GM23338 (cell line): ENCODE measurements around the gene PCSK6. TPM values are rescaled to one million over a fixed set of nuclear protein-coding genes. Genes with fewer than 3 reads are reported as not detected.

Experiments used
- ATAC-seq: fragments of 200-7000 bp; cut with Tn5 transposase; 3 replicates; pipeline ENCODE4 v1.9.1; 2020
- DNase-seq: peaks from one replicate; pipeline ENCODE4 v3.0.0-alpha.2; 2015; ENCODE audit warnings: low spot score
- H2AFZ ChIP-seq: fragments of 200-600 bp; sonication (generic); 2 replicates; pipeline ENCODE4 v1.8.0; 2016; ENCODE audit warnings: antibody characterized with exemption, mild to moderate bottlenecking, moderate library complexity
- H3F3A ChIP-seq: fragments of 200-600 bp; sonication (generic); replicated peaks from 2 replicates; pipeline ENCODE4 v1.8.0; 2017; ENCODE audit warnings: antibody characterized with exemption, mixed run types, low read depth
- H3K27ac ChIP-seq: fragments of 200-600 bp; sonication (generic); 2 replicates; pipeline ENCODE4 v1.6.1; 2016; ENCODE audit warnings: low read depth
- H3K27me3 ChIP-seq: fragments of 200-600 bp; sonication (generic); 2 replicates; pipeline ENCODE4 v1.8.0; 2016; ENCODE audit warnings: mild to moderate bottlenecking, mixed run types, moderate library complexity; ENCODE audit not compliant: insufficient read depth
- H3K36me3 ChIP-seq: fragments of 200-600 bp; sonication (generic); 2 replicates; pipeline ENCODE4 v1.8.0; 2016; ENCODE audit warnings: mild to moderate bottlenecking; ENCODE audit not compliant: insufficient read depth
- H3K4me1 ChIP-seq: fragments of 200-600 bp; sonication (generic); 2 replicates; pipeline ENCODE4 v1.8.0; 2016; ENCODE audit warnings: mild to moderate bottlenecking, moderate library complexity; ENCODE audit not compliant: insufficient read depth
- H3K4me2 ChIP-seq: fragments of 200-600 bp; sonication (generic); 2 replicates; pipeline ENCODE4 v1.7.1; 2017; ENCODE audit warnings: mixed run types
- H3K4me3 ChIP-seq: fragments of 200-600 bp; sonication (generic); 2 replicates; pipeline ENCODE4 v1.6.1; 2016; ENCODE audit warnings: mixed run types
- H3K79me2 ChIP-seq: fragments of 200-600 bp; sonication (generic); replicated peaks from 2 replicates; pipeline ENCODE4 v1.8.0; 2017; ENCODE audit warnings: mild to moderate bottlenecking; ENCODE audit not compliant: insufficient read depth
- H3K9me2 ChIP-seq: fragments of 200-600 bp; sonication (generic); 2 replicates; pipeline ENCODE4 v1.8.0; 2017; ENCODE audit not compliant: insufficient read depth
- H4K20me1 ChIP-seq: fragments of 200-600 bp; sonication (generic); replicated peaks from 2 replicates; pipeline ENCODE4 v1.8.0; 2017; ENCODE audit warnings: mild to moderate bottlenecking; ENCODE audit not compliant: insufficient read depth
- H3K27ac Mint-ChIP-seq: 2 replicates; pipeline ENCODE4 v1.8.0; 2020; ENCODE audit warnings: inconsistent platforms, mild to moderate bottlenecking, moderate library complexity, mixed read lengths
- H3K27me3 Mint-ChIP-seq: 3 replicates; pipeline ENCODE4 v1.8.0; 2022; ENCODE audit warnings: low read depth, mild to moderate bottlenecking, moderate library complexity, mixed read lengths, inconsistent platforms; ENCODE audit not compliant: insufficient read depth, poor library complexity
- H3K36me3 Mint-ChIP-seq: 3 replicates; pipeline ENCODE4 v1.8.0; 2021; ENCODE audit warnings: low read depth, mild to moderate bottlenecking, inconsistent platforms, moderate library complexity, mixed read lengths
- H3K4me1 Mint-ChIP-seq: 3 replicates; pipeline ENCODE4 v1.8.0; 2020; ENCODE audit warnings: mild to moderate bottlenecking, inconsistent platforms, mixed read lengths
- H3K4me3 Mint-ChIP-seq: 3 replicates; pipeline ENCODE4 v1.8.0; 2021; ENCODE audit warnings: moderate library complexity, mild to moderate bottlenecking, inconsistent platforms, mixed read lengths
- H3K9me3 Mint-ChIP-seq: 3 replicates; pipeline ENCODE4 v1.8.0; 2020; ENCODE audit warnings: moderate library complexity, mild to moderate bottlenecking, inconsistent platforms, mixed read lengths
- CREB1 ChIP-seq: fragments of 250-450 bp; sonication (Bioruptor Pico); IDR thresholded peaks from 2 replicates; pipeline ENCODE4 v1.5.0; 2020; ENCODE audit warnings: low read depth, mild to moderate bottlenecking, moderate library complexity
- JUNB ChIP-seq: IDR thresholded peaks from one replicate; pipeline ENCODE4 v1.6.1; 2016; ENCODE audit warnings: antibody characterized with exemption; ENCODE audit not compliant: unreplicated experiment
- NANOG ChIP-seq: IDR thresholded peaks from 2 replicates; pipeline ENCODE4 v1.6.1; 2016; ENCODE audit warnings: antibody characterized with exemption, borderline replicate concordance
- POLR2AphosphoS5 ChIP-seq: IDR thresholded peaks from 2 replicates; pipeline ENCODE4 v1.6.1; 2016; ENCODE audit warnings: antibody characterized with exemption, low read depth
- ZNF331 ChIP-seq: fragments of 250-450 bp; sonication (Bioruptor Pico); IDR thresholded peaks from 2 replicates; pipeline ENCODE4 v1.5.0; 2020; ENCODE audit warnings: low read depth, mild to moderate bottlenecking, moderate library complexity
- polyA plus RNA-seq: library from polyadenylated mRNA; unstranded; fragments of >200 nt; fragmentation: Nextera tagmentation; extraction: Ambion mirVana; gene quantifications from 2 replicates; pipeline ENCODE4 v1.2.1, GENCODE V29; 2016
- total RNA-seq: library from RNA; depleted of rRNA; stranded (reverse); fragments of >200 nt; shearing (Covaris generic); gene quantifications from 2 replicates; pipeline ENCODE4 v1.2.3, GENCODE V29; 2014
- TF ChIP-seq, protein P1 (sequence below), 2 experiments: fragments of 200-600 bp in 1 of 2; sonication (generic) in 1 of 2; conservative IDR thresholded peaks; 2 replicates each; pipeline versions ENCODE4 v1.5.1 to v1.6.1; 2016 to 2017; ENCODE audit warnings: antibody characterized with exemption in 2 of 2, low read depth in 2 of 2, mild to moderate bottlenecking in 2 of 2, moderate library complexity in 1 of 2
- TF ChIP-seq, protein P2 (sequence below): IDR thresholded peaks from 2 replicates; pipeline ENCODE4 v1.6.1; 2016; ENCODE audit warnings: antibody characterized with exemption
- TF ChIP-seq, protein P3 (sequence below): IDR thresholded peaks from one replicate; pipeline ENCODE4 v1.6.1; 2018; ENCODE audit warnings: antibody characterized with exemption; ENCODE audit not compliant: unreplicated experiment

Gene PCSK6
- total and polyA plus RNA-seq, 2 experiments from 2014 or later: 1.7 to 6.7 TPM

DNA sequence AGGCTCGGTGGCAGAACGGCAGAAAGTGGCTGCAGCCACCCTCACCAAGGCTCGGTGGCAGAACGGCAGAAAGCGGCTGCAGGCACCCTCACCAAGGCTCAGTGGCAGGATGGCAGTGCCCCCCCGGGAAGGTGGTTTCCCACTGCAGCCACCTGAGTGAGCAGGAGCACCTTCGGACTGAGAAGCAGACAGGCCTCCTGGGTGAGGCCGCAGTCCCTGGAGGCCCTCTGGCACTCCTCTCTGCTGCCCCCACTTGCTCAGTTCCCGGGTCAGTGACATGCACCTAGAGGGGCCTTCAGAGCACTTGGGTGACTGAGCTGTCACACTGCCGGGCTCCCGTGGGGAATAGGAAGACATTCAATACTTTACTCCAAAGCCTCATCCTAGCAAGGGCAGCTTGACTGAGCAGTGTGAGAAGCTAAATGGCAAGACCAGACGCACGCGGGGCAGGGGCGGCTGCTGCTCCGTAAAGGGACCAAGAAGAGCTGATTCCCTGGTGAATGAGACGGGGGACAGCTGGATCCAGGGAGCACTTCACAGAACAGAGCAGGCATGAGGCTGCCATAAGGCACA, 62.7 kb downstream of the PCSK6 start:
- TF ChIP-seq, protein P1, sequence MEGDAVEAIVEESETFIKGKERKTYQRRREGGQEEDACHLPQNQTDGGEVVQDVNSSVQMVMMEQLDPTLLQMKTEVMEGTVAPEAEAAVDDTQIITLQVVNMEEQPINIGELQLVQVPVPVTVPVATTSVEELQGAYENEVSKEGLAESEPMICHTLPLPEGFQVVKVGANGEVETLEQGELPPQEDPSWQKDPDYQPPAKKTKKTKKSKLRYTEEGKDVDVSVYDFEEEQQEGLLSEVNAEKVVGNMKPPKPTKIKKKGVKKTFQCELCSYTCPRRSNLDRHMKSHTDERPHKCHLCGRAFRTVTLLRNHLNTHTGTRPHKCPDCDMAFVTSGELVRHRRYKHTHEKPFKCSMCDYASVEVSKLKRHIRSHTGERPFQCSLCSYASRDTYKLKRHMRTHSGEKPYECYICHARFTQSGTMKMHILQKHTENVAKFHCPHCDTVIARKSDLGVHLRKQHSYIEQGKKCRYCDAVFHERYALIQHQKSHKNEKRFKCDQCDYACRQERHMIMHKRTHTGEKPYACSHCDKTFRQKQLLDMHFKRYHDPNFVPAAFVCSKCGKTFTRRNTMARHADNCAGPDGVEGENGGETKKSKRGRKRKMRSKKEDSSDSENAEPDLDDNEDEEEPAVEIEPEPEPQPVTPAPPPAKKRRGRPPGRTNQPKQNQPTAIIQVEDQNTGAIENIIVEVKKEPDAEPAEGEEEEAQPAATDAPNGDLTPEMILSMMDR (conservative IDR thresholded peaks at IDR 0.05; ENCODE audit: low read depth in 2 of 2): 0 out of 4 replicates have a peak, but pooled peaks of 1 of the 2 experiments have one; percentile 7
- no peak for TF ChIP-seq NANOG
- no peak for TF ChIP-seq JUNB
- TF ChIP-seq CREB1: no peak
- no peak overlapping the region for H3K27ac ChIP-seq
- no peaks in the 10 kb centered on the region; the same call in 2 of the 3 replicates for H3K9me3 Mint-ChIP-seq
- H3K36me3 ChIP-seq: no peaks in the 10 kb centered on the region
- H3K36me3 Mint-ChIP-seq: no peaks in the 10 kb centered on the region
- no peak overlapping the region for H2AFZ ChIP-seq
- no peaks in the 10 kb centered on the region for H3K27me3 ChIP-seq
- ATAC-seq (peak; percentile 17), DNase-seq (no peak)
- no peaks in the 10 kb centered on the region for H4K20me1 ChIP-seq
- no peak overlapping the region for H3K4me3 Mint-ChIP-seq
- H3K4me2 ChIP-seq: no peak overlapping the region
- H3K9me2 ChIP-seq: no peaks in the 10 kb centered on the region
- no peak overlapping the region for H3K27ac Mint-ChIP-seq
- no peak overlapping the region for H3K4me3 ChIP-seq
- H3F3A ChIP-seq: no peaks in the 10 kb centered on the region
- H3K4me1 ChIP-seq: peaks cover 13% of the 10 kb centered on the region; the same call in 1 of the 2 replicates
- H3K4me1 Mint-ChIP-seq: peaks cover 20% of the 10 kb centered on the region
- peaks cover 39% of the 10 kb centered on the region for H3K27me3 Mint-ChIP-seq
- no peaks in the 10 kb centered on the region for H3K79me2 ChIP-seq

DNA sequence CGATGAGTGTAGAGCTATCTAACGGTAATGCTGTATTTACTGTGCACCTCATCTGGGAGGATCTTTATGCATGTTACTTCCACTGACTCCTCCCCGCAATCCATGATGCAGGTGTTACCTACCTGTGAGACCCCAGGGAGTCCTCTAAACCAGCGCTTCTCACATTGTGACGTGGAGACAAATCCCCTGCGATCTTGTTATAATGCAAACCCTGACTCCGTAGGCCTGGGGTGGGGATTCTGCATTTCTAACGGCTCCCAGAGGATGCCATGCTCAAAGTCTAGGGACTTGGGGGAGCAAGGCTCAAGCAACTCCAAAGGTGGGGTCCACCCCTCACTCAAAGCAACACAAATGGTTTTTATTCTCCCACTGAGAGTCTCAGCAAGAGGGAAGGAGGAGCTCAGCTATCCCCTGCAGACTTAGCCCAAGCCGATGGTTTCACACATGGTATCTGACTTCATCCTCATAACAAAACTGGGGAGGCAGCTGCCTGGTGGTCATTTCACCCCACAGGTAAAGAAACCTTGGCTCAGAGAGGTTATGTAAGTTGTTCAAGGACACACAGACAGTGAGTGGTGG, 63.6 kb downstream of the PCSK6 start:
- H3K4me3 Mint-ChIP-seq: no peak overlapping the region
- Histone ChIP-seq H3K4me2 (peak overlapping the region; percentile 66), H3K36me3 (no peaks in the 10 kb centered on the region), H3K9me2 (no peaks in the 10 kb centered on the region), H3K27me3 (no peaks in the 10 kb centered on the region), H3K27ac (no peak overlapping the region), H2AFZ (no peak overlapping the region), H4K20me1 (no peaks in the 10 kb centered on the region), H3K79me2 (no peaks in the 10 kb centered on the region), H3K4me1 (peaks cover 13% of the 10 kb centered on the region; the same call in 1 of the 2 replicates), H3F3A (no peaks in the 10 kb centered on the region), H3K4me3 (no peak overlapping the region)
- no peak overlapping the region for H3K27ac Mint-ChIP-seq
- TF ChIP-seq ZNF331 (CRISPR knock-in tag): no peak
- peak; percentile 65 for TF ChIP-seq CREB1
- H3K27me3 Mint-ChIP-seq: peaks cover 39% of the 10 kb centered on the region
- DNase-seq: peak; percentile 35
- H3K9me3 Mint-ChIP-seq: no peaks in the 10 kb centered on the region; the same call in 2 of the 3 replicates
- peak; percentile 85 for ATAC-seq
- H3K36me3 Mint-ChIP-seq: no peaks in the 10 kb centered on the region; the same call in 2 of the 3 replicates
- H3K4me1 Mint-ChIP-seq: peaks cover 15% of the 10 kb centered on the region

DNA sequence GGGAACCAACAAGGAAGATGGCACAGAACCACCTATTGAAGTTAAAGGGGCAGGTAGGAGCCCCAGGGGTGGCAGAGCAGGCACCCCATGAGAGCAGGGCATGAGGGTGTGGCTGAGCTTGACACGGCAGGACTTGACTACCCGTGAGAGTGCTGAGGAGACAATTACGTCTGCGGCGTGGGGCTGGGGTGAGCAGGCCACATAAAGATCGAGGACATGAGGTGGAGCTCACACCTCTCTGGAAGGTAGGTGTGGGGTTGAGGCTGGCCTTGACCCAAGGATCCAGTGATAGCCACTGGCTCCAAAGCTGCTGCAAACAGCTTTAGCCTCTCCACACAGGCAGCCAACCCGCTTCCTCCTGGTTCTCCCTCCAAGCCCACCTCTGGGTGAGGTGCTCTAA, 64.5 kb downstream of the PCSK6 start:
- Histone ChIP-seq H3K4me1 (peaks cover 13% of the 10 kb centered on the region; the same call in 1 of the 2 replicates), H3K4me3 (no peak overlapping the region), H3K4me2 (no peak overlapping the region), H3K27me3 (no peaks in the 10 kb centered on the region), H4K20me1 (no peaks in the 10 kb centered on the region), H3K79me2 (no peaks in the 10 kb centered on the region), H3K27ac (no peak overlapping the region), H2AFZ (no peak overlapping the region), H3K36me3 (no peaks in the 10 kb centered on the region), H3K9me2 (no peaks in the 10 kb centered on the region), H3F3A (no peaks in the 10 kb centered on the region)
- ATAC-seq: peak; percentile 23; the same call in 2 of the 3 replicates
- peaks cover 15% of the 10 kb centered on the region for H3K4me1 Mint-ChIP-seq
- H3K27ac Mint-ChIP-seq: no peak overlapping the region
- H3K4me3 Mint-ChIP-seq: no peak overlapping the region
- no peak for DNase-seq
- H3K9me3 Mint-ChIP-seq: no peaks in the 10 kb centered on the region; the same call in 2 of the 3 replicates
- peaks cover 39% of the 10 kb centered on the region for H3K27me3 Mint-ChIP-seq
- H3K36me3 Mint-ChIP-seq: no peaks in the 10 kb centered on the region; the same call in 2 of the 3 replicates
- TF ChIP-seq, protein P2, sequence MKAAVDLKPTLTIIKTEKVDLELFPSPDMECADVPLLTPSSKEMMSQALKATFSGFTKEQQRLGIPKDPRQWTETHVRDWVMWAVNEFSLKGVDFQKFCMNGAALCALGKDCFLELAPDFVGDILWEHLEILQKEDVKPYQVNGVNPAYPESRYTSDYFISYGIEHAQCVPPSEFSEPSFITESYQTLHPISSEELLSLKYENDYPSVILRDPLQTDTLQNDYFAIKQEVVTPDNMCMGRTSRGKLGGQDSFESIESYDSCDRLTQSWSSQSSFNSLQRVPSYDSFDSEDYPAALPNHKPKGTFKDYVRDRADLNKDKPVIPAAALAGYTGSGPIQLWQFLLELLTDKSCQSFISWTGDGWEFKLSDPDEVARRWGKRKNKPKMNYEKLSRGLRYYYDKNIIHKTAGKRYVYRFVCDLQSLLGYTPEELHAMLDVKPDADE: no peak
- no peak for TF ChIP-seq NANOG
- TF ChIP-seq, protein P3, sequence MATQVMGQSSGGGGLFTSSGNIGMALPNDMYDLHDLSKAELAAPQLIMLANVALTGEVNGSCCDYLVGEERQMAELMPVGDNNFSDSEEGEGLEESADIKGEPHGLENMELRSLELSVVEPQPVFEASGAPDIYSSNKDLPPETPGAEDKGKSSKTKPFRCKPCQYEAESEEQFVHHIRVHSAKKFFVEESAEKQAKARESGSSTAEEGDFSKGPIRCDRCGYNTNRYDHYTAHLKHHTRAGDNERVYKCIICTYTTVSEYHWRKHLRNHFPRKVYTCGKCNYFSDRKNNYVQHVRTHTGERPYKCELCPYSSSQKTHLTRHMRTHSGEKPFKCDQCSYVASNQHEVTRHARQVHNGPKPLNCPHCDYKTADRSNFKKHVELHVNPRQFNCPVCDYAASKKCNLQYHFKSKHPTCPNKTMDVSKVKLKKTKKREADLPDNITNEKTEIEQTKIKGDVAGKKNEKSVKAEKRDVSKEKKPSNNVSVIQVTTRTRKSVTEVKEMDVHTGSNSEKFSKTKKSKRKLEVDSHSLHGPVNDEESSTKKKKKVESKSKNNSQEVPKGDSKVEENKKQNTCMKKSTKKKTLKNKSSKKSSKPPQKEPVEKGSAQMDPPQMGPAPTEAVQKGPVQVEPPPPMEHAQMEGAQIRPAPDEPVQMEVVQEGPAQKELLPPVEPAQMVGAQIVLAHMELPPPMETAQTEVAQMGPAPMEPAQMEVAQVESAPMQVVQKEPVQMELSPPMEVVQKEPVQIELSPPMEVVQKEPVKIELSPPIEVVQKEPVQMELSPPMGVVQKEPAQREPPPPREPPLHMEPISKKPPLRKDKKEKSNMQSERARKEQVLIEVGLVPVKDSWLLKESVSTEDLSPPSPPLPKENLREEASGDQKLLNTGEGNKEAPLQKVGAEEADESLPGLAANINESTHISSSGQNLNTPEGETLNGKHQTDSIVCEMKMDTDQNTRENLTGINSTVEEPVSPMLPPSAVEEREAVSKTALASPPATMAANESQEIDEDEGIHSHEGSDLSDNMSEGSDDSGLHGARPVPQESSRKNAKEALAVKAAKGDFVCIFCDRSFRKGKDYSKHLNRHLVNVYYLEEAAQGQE: no peak
- TF ChIP-seq CREB1: no peak
- TF ChIP-seq ZNF331 (CRISPR knock-in tag): no peak
- no peak for TF ChIP-seq JUNB
- TF ChIP-seq POLR2AphosphoS5: no peak
- TF ChIP-seq, protein P1 (conservative IDR thresholded peaks at IDR 0.05; ENCODE audit: low read depth in 2 of 2): no peak
